Measurements from ENCODE around the gene LBR. TPM values are rescaled to one million over a fixed set of nuclear protein-coding genes. Genes with fewer than 3 reads are reported as not detected.

LBR gene
- total RNA-seq, 1 experiment from 2014 or later, result 86.0 TPM

DNA sequence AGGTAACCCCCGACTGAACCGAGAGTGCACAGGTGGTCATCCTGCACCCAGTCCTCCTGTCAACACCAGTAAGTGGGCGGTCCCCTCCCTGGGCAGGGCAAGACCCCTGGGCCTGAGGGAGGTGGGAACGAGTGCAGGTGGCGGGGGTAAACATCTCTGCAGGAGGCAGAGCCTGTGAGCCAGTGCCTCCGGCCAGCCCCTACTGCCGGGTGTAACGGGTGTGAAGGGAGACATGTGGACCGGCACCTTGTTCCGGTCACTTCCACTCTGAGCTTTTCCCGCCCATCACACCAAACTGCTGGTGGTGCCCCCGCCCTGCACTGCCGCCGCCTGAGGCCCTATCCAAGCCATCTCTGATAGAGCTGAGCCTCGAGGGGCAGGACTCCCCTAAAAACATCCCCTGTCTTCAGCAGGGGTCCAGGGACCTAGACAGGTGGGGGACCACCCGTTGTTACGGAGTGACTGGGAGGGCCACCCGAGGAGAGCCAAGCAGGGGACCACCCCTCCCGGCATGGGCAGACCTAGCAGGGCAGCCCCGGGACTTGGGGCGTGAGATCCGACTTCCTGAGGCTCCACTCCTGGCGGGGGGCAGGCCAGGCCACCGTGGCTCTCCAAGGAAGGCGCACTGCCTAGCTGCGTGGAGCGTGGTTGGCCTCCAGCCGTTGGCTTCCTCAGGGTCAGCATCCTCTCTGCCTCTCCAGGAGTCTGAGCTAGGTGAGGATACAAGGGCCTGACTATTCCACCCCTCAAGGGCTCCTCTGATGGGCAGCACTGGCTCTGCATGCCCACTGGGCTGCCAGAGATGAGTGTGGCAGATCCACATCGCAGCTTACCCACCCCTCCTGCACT, 43.8 kb upstream of the LBR start:
- Mint-ChIP-seq H3K4me1 (peaks cover 22% of the 10 kb centered on the region; the same call in 1 of the 2 replicates), H3K36me3 (no peaks in the 10 kb centered on the region), H3K4me3 (no peak overlapping the region), H3K27ac (no peak overlapping the region), H3K9me3 (no peaks in the 10 kb centered on the region), H3K27me3 (ENCODE audit: low read depth) (peaks cover 6% of the 10 kb centered on the region)
- POLR2A ChIA-PET, result no interaction called here
- ATAC-seq, result no peak
- CTCF ChIA-PET, result no interaction called here
- no peak for DNase-seq (ENCODE audit: low spot score)
- no peak for TF ChIP-seq ZMAT4 (CRISPR knock-in tag; IDR thresholded peaks at IDR 0.05)
- TF ChIP-seq MXD4 (CRISPR knock-in tag; IDR thresholded peaks at IDR 0.05; ENCODE audit: borderline replicate concordance), result no peak
- TF ChIP-seq NFATC4 (CRISPR knock-in tag; IDR thresholded peaks at IDR 0.05), result no peak
- TF ChIP-seq, protein P1, sequence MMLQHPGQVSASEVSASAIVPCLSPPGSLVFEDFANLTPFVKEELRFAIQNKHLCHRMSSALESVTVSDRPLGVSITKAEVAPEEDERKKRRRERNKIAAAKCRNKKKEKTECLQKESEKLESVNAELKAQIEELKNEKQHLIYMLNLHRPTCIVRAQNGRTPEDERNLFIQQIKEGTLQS (CRISPR knock-in tag; conservative IDR thresholded peaks at IDR 0.05), result no peak
- no peak for TF ChIP-seq SOX15 (CRISPR knock-in tag; IDR thresholded peaks at IDR 0.05)
- no peak for TF ChIP-seq ZNF671 (CRISPR knock-in tag; IDR thresholded peaks at IDR 0.05)
- no peak for TF ChIP-seq MYBL2 (CRISPR knock-in tag; IDR thresholded peaks at IDR 0.05)
- TF ChIP-seq SMAD4 (CRISPR knock-in tag; IDR thresholded peaks at IDR 0.05), result no peak
- TF ChIP-seq, protein P2, sequence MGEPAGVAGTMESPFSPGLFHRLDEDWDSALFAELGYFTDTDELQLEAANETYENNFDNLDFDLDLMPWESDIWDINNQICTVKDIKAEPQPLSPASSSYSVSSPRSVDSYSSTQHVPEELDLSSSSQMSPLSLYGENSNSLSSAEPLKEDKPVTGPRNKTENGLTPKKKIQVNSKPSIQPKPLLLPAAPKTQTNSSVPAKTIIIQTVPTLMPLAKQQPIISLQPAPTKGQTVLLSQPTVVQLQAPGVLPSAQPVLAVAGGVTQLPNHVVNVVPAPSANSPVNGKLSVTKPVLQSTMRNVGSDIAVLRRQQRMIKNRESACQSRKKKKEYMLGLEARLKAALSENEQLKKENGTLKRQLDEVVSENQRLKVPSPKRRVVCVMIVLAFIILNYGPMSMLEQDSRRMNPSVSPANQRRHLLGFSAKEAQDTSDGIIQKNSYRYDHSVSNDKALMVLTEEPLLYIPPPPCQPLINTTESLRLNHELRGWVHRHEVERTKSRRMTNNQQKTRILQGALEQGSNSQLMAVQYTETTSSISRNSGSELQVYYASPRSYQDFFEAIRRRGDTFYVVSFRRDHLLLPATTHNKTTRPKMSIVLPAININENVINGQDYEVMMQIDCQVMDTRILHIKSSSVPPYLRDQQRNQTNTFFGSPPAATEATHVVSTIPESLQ (CRISPR knock-in tag; IDR thresholded peaks at IDR 0.05), result no peak
- TF ChIP-seq ETV6 (CRISPR knock-in tag; IDR thresholded peaks at IDR 0.05), result no peak
- no peak for TF ChIP-seq RORB (CRISPR knock-in tag; IDR thresholded peaks at IDR 0.05)
- no peak for TF ChIP-seq ESRRA (CRISPR knock-in tag; IDR thresholded peaks at IDR 0.05; ENCODE audit: borderline replicate concordance)

DNA sequence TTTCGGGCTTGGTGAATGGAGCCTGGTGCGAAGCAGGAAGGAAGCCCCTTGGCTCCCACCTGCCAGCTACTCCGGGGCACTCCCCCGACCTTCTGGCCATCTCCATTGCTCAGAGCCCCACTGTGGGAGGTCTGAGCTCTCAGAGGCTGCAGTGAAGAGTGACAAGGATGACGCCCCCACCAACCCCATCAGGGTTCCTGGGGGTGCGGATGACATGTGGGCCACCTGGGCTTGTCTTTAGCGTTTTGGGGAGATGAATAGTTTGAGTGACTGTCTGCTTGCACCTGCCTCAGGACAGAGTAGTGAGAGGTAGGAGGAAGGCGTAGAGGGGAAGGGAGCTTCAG, 43.2 kb upstream of the LBR start:
- Mint-ChIP-seq H3K27me3 (ENCODE audit: low read depth) (peaks cover 2% of the 10 kb centered on the region), H3K4me3 (no peak overlapping the region)

More for the DNA sequence above, 43.2 kb upstream of the LBR start:
- POLR2A ChIA-PET, result no interaction called here
- no peak for TF ChIP-seq ARID4B (CRISPR knock-in tag; IDR thresholded peaks at IDR 0.05; ENCODE audit: borderline replicate concordance)
- no peak for TF ChIP-seq ZNF232 (CRISPR knock-in tag; IDR thresholded peaks at IDR 0.05)
- no peak for TF ChIP-seq CBFB (CRISPR knock-in tag; IDR thresholded peaks at IDR 0.05; ENCODE audit: low read depth)
- TF ChIP-seq PRRX2 (CRISPR knock-in tag; IDR thresholded peaks at IDR 0.05), result no peak
- CTCF ChIA-PET, result interaction anchor here (0.7 to 1.1 kb wide), 3 partner anchors 10 to 275 kb away, joined by 3 read pairs; no protein-coding TSS in a partner anchor
- Mint-ChIP-seq H3K9me3 (no peaks in the 10 kb centered on the region), H3K27ac (no peak overlapping the region), H3K36me3 (no peaks in the 10 kb centered on the region), H3K4me1 (peaks cover 23% of the 10 kb centered on the region; the same call in 1 of the 2 replicates)
- ATAC-seq (no peak), DNase-seq (ENCODE audit: low spot score) (no peak)

Measured in WTC11 (cell line).